ENCODE results near the gene PSMA7. TPM values are rescaled to one million over a fixed set of nuclear protein-coding genes. Genes with fewer than 3 reads are reported as not detected.
A peak's percentile ranks its signal among the peaks of the same experiment; 100 is the strongest.

The PSMA7 gene
- total and polyA plus RNA-seq, 5 experiments from 2014 or later = 178 to 473 (median 362) TPM

DNA sequence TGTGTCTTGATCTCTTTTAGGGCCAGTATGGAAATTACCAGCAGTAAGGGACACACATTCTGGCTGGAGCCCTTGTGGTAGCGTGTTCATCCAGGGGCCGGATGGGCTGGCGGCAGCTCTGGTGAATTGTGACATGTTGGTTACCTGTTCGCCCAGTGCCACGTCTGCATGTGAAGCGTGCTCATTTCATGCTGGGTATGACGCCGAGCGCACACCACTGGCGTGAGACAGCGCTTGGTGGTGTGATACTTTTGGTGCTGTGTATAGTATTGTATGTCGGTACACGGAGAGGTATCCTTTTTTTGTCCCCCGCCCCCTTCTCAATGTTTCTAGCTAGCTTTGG, 35.9 kb upstream of the PSMA7 start:
- no peaks in the 10 kb centered on the region for H3K9me3 Mint-ChIP-seq

GRCh38 chr20:62178316-62179161, 35.3 kb upstream of the PSMA7 start:
- H3K4me1 Mint-ChIP-seq = peaks cover 0 to 14% (median 12%) of the 10 kb centered on the region in 4 donors
- no peaks in the 10 kb centered on the region for H3K9me3 Mint-ChIP-seq
- POLR2A ChIA-PET = no interaction called here
- no peak overlapping the region for H3K4me3 Mint-ChIP-seq
- H3K27ac Mint-ChIP-seq = no peak overlapping the region
- no peak for ATAC-seq
- peaks cover 0 to 2% (median 0%) of the 10 kb centered on the region in 5 donors for H3K27me3 Mint-ChIP-seq
- no peak for DNase-seq
- H3K36me3 Mint-ChIP-seq = peaks cover 0 to 14% (median 5%) of the 10 kb centered on the region in 3 donors

More for the DNA sequence above, 35.9 kb upstream of the PSMA7 start:
- no peak for DNase-seq
- Mint-ChIP-seq H3K4me3 (no peak overlapping the region), H3K27me3 (peaks cover 0 to 2% (median 0%) of the 10 kb centered on the region in 5 donors), H3K27ac (no peak overlapping the region), H3K36me3 (peaks cover 0 to 11% (median 3%) of the 10 kb centered on the region in 3 donors), H3K4me1 (peaks cover 0 to 20% (median 16%) of the 10 kb centered on the region in 4 donors)
- no peak for ATAC-seq
- POLR2A ChIA-PET = no interaction called here

- H3K36me3 Mint-ChIP-seq = peaks cover 0 to 14% (median 5%) of the 10 kb centered on the region in 3 donors
- H3K4me1 Mint-ChIP-seq = peaks cover 0 to 8% (median 4%) of the 10 kb centered on the region in 4 donors
- H3K27me3 Mint-ChIP-seq = no peaks in the 10 kb centered on the region
- ATAC-seq = no peak
- DNase-seq = no peak
- peak overlapping the region in 1 of 10 donors; percentile 5 for H3K27ac Mint-ChIP-seq
- no peaks in the 10 kb centered on the region for H3K9me3 Mint-ChIP-seq
- POLR2A ChIA-PET = no interaction called here
- no peak overlapping the region for H3K4me3 Mint-ChIP-seq
These were observed 34.1 kb upstream of the PSMA7 start for GRCh38 chr20:62177307-62177706.

- Mint-ChIP-seq H3K9me3 (no peaks in the 10 kb centered on the region), H3K27ac (no peak overlapping the region), H3K27me3 (no peaks in the 10 kb centered on the region), H3K4me1 (peaks cover 0 to 4% (median 2%) of the 10 kb centered on the region in 4 donors), H3K36me3 (peaks cover 0 to 14% (median 5%) of the 10 kb centered on the region in 3 donors), H3K4me3 (no peak overlapping the region)
- POLR2A ChIA-PET = no interaction called here
- ATAC-seq (no peak), DNase-seq (no peak)
These were observed 33.7 kb upstream of the PSMA7 start for GRCh38 chr20:62176866-62177265.

- DNase-seq (no peak), ATAC-seq (no peak)
- peak overlapping the region in 1 of 10 donors; percentile 62 for H3K27ac Mint-ChIP-seq
- no peaks in the 10 kb centered on the region for H3K9me3 Mint-ChIP-seq
- peaks cover 0 to 17% (median 5%) of the 10 kb centered on the region in 3 donors for H3K36me3 Mint-ChIP-seq
- POLR2A ChIA-PET = no interaction called here
- H3K4me3 Mint-ChIP-seq = no peak overlapping the region
- H3K4me1 Mint-ChIP-seq = no peaks in the 10 kb centered on the region
- H3K27me3 Mint-ChIP-seq = no peaks in the 10 kb centered on the region
These were observed 32.5 kb upstream of the PSMA7 start for GRCh38 chr20:62175711-62176110.

DNA sequence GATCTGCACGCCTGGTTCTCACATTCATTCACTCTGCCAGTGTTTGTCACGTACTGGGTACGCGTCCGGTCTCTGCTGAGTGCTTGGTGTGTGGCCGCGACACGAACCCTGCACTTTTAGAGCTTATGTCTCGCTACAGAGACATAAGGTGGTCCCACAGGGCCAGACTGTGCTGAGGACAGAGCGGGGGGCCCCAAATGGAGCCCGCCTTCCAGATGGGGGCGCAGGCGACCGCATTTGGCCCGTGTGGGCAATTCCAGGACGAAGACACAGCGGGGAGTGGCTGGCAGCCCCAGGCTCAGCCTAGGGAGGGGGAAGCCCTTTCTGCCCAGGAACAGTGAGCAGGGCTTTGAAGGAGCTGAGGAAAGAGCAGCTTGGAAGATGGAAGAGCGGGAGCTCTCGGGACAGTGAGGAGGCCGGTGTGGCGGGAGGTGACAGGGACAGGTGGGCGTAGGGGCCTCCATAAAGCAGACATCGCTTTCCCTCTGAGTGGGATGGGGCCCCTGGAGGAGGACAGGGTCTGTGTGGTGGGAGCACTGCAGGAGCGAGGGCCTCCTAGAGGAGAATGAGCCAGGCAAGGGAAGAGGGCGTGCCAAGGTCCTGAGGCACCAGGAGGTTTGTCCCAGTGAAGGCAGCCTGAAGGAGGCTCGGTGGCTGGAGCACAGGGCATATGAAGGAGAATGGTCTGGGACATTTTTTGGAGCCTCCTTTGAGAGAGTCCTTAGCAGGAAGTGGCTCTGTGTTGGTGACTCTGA, 31.9 kb upstream of the PSMA7 start:
- Mint-ChIP-seq H3K27ac (peak overlapping the region in 5 of 10 donors; percentile 40 to 65 (median 52)), H3K4me3 (no peak overlapping the region), H3K4me1 (no peaks in the 10 kb centered on the region), H3K27me3 (no peaks in the 10 kb centered on the region), H3K9me3 (no peaks in the 10 kb centered on the region), H3K36me3 (peaks cover 0 to 17% (median 5%) of the 10 kb centered on the region in 3 donors)
- POLR2A ChIA-PET = no interaction called here
- DNase-seq (no peak), ATAC-seq (no peak)

- Mint-ChIP-seq H3K4me1 (no peaks in the 10 kb centered on the region), H3K27ac (no peak overlapping the region), H3K9me3 (no peaks in the 10 kb centered on the region), H3K27me3 (no peaks in the 10 kb centered on the region), H3K36me3 (peaks cover 0 to 17% (median 5%) of the 10 kb centered on the region in 3 donors), H3K4me3 (no peak overlapping the region)
- DNase-seq = no peak
- POLR2A ChIA-PET = interaction anchor here (0.6 kb wide), 1 partner anchor 36 kb away, joined by 3 read pairs; no protein-coding TSS in a partner anchor
- no peak for ATAC-seq
These were observed 31.0 kb upstream of the PSMA7 start for GRCh38 chr20:62174021-62174804.

DNA sequence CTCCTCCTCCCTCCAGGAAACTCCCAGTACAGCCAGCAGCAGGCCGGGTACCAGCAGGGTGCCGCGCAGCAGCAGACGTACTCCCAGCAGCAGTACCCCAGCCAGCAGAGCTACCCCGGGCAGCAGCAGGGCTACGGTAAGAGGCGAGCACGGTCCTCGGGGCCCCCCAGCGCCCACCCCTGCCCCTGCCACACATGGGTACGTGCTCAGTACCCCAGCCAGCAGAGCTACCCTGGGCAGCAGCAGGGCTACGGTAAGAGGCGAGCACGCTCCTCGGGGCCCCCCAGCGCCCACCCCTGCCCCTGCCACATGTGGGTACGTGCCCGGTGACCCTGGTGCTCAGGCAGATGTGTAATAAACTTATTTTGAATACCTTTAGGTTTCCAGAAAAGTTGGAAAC, 29.5 kb upstream of the PSMA7 start:
- Mint-ChIP-seq H3K27ac (no peak overlapping the region), H3K9me3 (no peaks in the 10 kb centered on the region), H3K36me3 (peaks cover 0 to 21% (median 5%) of the 10 kb centered on the region in 3 donors), H3K27me3 (no peaks in the 10 kb centered on the region), H3K4me3 (no peak overlapping the region), H3K4me1 (no peaks in the 10 kb centered on the region)
- POLR2A ChIA-PET = no interaction called here
- ATAC-seq = no peak
- DNase-seq = no peak

DNA sequence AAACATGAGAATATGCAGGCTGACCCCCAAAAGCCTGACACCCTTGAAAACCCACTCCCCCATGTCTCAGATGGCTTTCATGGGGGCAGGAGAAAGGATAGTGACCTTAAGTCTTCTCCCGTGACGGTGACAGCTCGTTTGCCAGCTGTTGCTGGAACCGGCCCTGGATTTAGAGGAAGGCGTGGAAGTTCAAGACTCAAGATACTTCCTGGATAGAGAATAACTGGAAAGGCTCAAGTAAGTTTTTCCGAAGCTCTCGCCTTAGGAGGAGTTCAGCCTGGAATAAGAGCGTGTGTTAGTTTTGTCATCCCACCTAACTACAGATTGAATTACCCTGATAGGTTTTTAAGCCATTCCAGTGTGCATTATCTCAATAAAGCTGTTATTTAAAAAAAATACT, 28.1 kb upstream of the PSMA7 start:
- DNase-seq (no peak), ATAC-seq (no peak)
- H3K36me3 Mint-ChIP-seq = peaks cover 3 to 24% (median 7%) of the 10 kb centered on the region in 3 donors
- no peaks in the 10 kb centered on the region for H3K4me1 Mint-ChIP-seq
- no peaks in the 10 kb centered on the region for H3K27me3 Mint-ChIP-seq
- H3K9me3 Mint-ChIP-seq = no peaks in the 10 kb centered on the region
- H3K4me3 Mint-ChIP-seq = no peak overlapping the region
- POLR2A ChIA-PET = no interaction called here
- H3K27ac Mint-ChIP-seq = peak overlapping the region in 1 of 10 donors; percentile 28

DNA sequence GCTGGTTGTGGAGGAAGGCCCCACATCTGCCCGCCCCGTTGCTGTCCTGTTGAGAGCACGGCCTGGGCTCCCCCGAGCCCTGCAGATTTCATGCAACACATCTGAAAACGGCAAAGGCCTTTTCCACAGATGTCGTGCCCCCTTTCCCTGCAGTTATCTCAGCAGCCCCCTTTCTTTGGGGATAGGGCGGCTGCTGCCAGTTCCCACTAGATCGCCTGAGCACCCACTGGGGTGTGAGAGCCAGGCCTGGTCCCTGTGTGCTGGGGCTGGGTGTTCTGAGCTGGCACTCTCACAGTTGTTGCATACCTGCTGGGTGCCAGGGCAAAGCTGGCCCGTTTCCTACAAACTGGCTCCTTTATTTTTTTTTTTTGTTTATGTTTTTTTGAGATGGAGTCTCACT, 27.3 kb upstream of the PSMA7 start:
- no peaks in the 10 kb centered on the region for H3K27me3 Mint-ChIP-seq
- no peaks in the 10 kb centered on the region for H3K9me3 Mint-ChIP-seq
- H3K27ac Mint-ChIP-seq = no peak overlapping the region
- H3K4me3 Mint-ChIP-seq = no peak overlapping the region
- ATAC-seq = no peak
- no peak for DNase-seq
- POLR2A ChIA-PET = no interaction called here
- H3K4me1 Mint-ChIP-seq = no peaks in the 10 kb centered on the region
- peaks cover 4 to 27% (median 8%) of the 10 kb centered on the region in 3 donors for H3K36me3 Mint-ChIP-seq

DNA sequence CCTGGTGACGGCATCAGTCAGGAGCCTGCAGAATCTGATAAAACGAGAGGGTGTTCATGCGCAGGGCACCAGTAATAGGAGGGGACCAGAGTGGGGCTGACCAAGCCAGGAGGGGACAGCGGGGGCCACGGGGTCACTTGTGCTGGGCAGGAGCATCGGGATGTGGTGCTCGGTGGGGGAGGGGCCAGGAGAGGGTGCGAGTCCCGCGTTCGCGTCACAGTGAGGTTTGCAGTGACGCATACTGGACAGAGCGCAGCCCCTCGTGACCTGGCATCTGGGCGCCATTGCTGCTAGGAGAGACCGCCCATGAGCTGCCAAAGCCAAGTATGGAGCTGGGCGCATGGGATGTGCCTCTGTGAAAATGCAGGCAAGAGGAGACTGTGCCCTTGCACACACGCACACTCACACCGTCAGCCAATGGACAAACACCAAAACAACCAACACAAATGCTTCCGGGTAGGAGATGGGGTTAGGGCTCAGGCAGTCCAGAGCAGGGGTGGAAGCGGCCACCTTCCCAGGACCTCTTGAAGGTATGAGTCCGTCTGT, 25.8 kb upstream of the PSMA7 start:
- H3K27me3 Mint-ChIP-seq = no peaks in the 10 kb centered on the region
- no peak for ATAC-seq
- H3K27ac Mint-ChIP-seq = no peak overlapping the region
- POLR2A ChIA-PET = no interaction called here
- H3K4me1 Mint-ChIP-seq = no peaks in the 10 kb centered on the region
- H3K4me3 Mint-ChIP-seq = no peak overlapping the region
- H3K9me3 Mint-ChIP-seq = no peaks in the 10 kb centered on the region
- peaks cover 4 to 28% (median 8%) of the 10 kb centered on the region in 3 donors for H3K36me3 Mint-ChIP-seq
- DNase-seq = no peak

- ATAC-seq = no peak
These were observed 24.9 kb upstream of the PSMA7 start for GRCh38 chr20:62168061-62168460.

More at GRCh38 chr20:62168061-62168460, 24.9 kb upstream of the PSMA7 start:
- POLR2A ChIA-PET = no interaction called here
- peaks cover 4 to 28% (median 7%) of the 10 kb centered on the region in 3 donors for H3K36me3 Mint-ChIP-seq
- no peak for DNase-seq
- H3K27me3 Mint-ChIP-seq = no peaks in the 10 kb centered on the region
- no peak overlapping the region for H3K27ac Mint-ChIP-seq
- no peaks in the 10 kb centered on the region for H3K9me3 Mint-ChIP-seq
- H3K4me3 Mint-ChIP-seq = no peak overlapping the region
- H3K4me1 Mint-ChIP-seq = no peaks in the 10 kb centered on the region

All from naive thymus-derived CD8-positive, alpha-beta T cell (primary cell).